OCI-M1 (cell line): ENCODE data around the gene MME.
"Not testable (repeated sequence)": the region's sequence is repeated elsewhere in the genome, so short reads cannot be mapped to it uniquely, and the experiment has no call there.

Source experiments
- DNase-seq: peaks from one replicate; lab custom pipeline; 2025; lab: John Stamatoyannopoulos, UW

Gene MME

DNA sequence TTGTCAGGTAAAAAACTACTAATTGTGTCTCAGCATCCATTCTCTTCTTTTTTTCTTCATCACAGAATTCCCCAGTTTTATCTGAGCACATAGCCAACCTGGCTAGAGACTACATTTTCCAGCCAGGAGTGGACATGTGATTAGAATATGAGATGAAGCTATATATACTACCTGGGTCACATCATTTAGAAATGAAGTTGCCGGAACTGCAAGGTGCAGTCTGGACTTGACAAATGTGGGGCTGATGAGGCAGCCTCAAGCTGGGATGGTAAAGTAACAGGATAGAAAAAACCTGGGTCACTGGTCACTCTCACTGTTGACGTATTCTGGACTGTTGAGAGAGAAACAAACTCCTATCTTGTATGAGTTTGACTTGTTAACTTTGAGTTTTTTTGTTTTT, 113.7 kb downstream of the MME start:
- no peak for DNase-seq

DNA sequence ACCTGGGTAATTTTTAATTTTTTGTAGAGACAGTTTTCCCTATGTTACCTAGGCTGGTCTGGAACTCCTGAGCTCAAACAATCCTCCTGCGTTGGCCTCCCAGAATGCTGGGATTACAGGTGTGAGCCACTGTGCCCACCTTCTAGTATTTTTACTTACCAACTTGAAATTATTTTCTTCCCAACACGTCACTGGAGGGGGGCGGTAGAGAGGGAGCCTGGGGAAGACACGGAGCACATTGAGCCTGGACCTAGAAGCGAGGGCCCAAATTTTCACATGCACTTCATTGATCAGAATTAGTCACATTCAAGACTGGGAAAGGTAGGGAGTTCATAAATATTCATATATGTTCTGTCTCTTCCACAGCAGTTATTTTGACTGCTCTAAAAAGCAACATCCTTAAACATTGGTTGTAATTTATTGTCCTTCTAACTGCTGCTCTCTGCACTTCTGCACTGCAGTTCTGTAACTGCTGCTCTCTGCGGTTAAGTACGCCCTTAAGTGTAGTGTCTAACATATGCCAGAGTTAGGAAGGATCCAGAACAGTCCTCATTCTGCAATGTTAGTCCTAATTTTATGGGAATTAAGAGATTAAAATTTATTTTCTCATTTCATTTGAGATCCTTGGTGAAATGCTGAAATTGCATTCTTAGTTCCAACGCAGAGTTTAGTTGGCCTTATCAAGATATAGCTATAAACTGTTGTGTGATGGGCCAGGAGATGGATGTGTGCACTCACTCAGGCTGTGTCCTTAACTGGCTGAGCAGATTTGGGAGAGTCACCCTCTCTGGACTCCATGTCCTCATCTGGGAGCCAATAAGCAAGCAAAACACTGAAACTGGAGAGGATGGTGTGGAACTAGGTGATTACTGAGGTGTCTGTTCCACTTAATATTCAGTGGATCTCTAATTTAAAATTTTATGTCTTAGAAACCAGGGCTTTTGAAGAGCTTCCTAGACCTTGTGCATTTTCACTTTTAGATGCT, 115.1 kb downstream of the MME start:
- no peak for DNase-seq

DNA sequence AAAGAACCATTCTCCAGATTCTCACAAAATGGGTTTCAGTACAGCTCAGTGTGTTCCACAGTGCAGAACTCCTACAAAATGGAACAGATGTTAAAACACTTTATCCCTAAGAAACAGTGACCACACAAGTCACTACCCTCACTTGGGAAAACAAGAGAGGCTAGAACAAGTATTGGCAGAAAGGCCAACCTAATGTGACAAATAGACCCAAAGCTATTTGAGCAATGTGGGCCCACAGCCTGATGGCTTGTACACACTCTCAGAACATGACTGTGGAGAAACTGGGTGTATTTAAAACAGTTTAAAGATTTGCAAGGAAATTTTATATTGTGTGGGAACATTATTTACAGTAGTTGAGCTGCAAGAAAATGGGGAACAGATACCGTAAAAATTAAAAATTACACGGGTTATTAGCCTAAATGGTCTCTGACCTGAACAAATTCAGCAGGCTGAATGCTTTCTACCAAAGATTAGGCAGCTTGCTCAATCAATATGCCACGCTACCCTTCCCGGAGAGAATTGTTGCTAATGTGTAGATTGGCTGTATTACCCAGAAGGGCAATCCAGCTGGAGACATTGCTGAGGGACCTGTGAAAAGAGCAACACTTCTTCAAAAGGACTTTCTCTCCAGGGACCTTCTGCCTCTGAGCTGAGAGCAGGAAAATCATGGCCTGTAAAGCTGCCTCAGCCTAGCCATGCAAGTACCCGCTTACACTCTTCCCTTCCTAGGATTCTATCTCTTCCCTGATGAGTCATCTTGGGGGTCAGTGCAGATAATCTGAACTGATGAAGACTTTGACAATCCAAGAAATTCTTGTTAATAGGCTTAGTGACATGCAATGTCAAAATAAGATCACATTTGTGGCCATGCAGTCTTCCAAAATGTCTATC, 116.3 kb downstream of the MME start:
- DNase-seq: no peak

DNA sequence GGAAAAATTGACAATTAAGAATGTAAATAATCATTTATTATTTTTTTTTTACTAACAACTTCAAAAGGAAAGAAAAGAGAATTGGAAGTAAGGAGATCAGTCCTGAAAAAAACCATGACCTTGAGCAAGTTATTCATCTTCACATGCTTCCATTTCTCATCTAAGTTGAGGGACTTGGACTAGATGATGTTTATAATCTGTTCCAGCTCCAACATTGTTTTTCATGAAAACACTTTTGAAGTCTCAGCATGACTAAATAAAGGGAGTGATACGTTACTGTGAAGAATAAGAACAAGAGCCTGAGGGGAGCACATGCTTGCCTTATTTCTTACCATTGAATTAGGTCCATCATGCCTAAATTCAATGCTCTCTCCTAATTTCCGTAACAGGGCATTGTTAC, 117.7 kb downstream of the MME start:
- DNase-seq: no peak

DNA sequence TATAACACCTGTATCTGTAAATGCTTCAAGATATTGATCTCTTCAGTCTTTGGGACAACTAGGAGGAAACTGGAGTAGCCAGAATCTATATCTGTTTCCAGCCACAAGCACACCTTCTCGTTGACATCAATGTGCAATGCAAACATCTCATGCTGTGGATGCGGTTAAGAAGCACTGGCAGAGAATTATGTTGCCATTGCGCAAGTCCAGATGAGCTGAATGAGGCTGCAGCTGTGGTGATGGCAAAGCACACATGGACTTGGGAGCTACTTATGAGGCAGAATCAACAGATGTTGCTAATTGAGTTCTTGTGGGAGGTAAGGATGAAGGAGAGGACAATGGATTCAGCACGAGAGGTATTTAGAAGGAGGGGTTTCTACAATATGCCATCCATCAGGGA, 122.5 kb downstream of the MME start:
- no peak for DNase-seq

DNA sequence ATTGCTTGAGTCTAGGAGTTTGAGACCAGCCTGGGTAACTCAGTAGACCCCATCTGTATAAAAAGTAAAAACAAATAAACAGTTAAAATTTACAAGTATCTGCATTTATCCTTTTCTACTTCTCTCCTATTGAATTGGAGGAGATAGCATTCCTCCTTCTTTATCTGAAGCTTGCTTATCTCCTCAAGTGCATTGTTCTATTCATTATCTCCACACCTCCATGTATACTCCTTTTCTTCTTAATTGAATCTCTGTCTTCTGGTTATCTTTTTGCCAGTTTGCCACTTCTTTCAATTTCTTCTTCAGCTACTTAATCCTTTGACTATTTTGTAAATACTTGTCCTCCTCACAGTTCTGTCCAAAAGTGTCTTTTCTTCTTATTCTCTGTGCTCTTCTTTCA, 124.7 kb downstream of the MME start:
- no peak for DNase-seq

DNA sequence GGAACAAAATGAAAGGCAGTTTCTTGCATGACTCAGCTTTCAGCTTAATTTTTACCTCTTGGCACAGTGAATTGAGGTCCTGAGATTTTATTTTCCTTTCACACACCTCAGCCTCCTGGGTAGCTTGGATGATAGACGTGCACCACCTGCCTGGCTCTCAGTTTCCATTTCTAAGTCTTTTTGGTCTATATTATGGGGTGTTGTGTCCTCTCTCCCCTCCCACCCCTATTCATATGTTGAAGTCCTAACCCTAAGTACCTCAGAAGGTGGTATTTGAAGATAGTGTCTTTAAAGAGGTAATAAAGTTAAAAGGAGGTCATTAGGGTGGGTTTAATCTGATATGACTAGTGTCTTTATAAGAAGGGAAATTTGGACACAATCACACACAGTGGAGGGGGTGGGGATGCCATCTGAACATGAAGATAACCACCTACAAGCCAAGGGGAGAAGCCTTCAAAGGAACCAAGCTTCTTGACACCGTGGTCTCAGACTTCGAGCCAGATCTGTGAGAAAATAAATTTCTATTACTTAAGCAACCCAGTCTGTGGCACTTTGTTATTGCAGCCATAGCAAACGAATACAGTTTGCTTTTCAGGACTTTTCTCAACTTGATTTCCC, 128.2 kb downstream of the MME start:
- no peak for DNase-seq

DNA sequence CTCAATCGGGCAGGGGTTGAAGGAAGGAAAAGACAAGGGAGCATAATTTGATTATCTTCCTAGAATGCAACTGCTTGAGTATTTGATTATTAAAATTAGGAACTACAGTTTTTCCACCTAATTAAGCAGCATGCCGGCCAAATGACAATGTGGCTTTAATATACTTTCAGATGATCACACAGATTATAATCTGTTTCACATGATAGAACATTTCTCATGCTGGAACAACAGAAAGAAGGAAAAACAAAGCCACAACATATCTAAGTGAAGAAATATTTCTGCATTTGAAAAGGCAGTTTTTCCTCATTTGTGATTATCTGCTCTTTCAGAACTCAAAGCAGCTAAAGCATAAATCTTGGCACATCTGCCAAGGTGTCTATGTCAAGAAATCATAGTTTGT, 130.6 kb downstream of the MME start:
- DNase-seq: no peak

DNA sequence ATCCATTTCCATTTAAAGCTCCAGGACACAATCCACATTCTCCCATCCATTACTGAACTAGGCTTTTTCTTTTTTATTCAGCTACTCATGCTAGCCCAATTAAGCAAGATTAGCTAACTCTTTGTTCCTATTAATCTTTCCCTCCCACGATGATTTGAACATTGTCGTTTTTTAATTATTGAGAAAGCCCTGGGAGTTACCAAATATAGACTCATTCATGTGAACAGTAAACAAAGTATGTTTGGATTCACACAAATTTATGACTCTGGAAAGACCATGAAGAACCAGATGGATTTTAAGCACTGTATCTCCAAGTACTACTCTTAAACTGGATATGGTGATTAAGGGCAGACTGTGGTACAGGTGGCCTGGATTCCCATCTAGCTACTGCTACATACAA, 131.1 kb downstream of the MME start:
- DNase-seq: no peak

DNA sequence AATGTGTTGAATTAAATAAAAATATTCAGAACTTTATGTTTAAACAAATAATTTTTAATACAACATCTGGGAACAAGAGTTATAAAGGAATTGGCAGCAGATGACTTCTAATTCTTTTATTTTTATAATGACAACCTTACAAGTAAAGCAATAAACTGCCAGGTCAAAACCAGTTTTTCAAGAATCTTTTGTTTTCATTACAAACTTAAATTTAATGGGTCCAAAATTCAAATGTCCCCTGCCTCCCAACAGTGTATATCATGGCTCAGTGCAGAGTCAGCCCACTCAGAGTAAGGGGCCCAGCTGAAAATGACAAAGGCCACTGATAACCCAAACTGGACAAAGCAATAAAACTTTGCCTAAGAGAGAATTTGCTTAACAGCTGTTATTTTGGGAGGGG, 131.8 kb downstream of the MME start:
- no peak for DNase-seq

DNA sequence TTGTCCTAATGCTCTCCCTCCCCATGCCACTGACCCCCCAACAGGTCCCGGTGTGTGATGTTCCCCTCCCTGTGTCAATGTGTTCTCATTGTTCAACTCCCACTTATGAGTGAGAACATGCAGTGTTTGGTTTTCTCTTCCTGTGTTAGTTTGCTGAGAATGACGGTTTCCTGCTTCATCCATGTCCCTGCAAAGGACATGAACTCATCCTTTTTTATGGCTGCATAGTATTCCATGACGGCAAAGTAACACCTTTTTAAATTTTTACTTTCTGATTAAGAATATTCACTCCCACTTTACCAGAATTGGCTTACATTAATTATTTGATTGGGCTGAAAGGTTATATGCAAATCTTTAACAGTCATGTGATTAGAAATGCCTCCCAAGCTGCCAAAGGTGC, 135.9 kb downstream of the MME start:
- DNase-seq: not testable (repeated sequence)

DNA sequence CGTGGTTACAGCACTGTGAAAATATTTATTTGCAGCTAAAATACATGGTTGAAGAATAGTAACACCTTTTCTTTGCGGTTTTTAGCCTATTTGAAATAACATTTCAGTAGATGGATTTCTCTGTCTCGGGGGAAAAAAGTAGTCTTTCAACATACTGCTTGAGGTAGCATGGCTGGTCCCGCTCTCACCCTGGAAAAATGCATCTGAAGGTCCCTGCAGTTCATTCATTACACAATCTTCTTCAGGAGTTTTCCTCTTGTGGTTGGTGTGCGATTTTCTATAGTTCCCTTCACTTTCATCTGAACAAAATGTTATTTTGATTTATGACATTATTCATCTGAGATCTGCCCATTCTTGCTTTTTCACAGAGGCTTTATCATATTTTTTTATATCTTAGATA, 137.5 kb downstream of the MME start:
- no peak for DNase-seq

DNA sequence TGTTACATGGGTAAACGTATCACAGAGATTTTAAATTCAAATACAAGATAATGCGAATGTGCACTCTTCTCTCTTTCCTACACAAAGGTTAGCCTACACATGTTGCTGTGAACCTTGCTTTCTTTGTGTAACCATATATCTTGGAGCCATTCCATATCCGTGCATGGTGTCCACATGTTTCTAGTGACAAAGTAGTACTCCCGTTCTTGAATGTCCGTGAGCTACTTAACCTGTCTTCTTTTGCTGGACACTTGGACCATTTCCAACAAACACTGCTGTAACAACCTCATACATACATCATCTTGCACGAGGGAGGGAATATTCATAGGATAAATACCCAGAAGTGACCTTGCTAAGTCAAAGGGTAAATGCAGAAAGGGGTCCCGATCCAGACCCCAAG, 138.3 kb downstream of the MME start:
- no peak for DNase-seq

DNA sequence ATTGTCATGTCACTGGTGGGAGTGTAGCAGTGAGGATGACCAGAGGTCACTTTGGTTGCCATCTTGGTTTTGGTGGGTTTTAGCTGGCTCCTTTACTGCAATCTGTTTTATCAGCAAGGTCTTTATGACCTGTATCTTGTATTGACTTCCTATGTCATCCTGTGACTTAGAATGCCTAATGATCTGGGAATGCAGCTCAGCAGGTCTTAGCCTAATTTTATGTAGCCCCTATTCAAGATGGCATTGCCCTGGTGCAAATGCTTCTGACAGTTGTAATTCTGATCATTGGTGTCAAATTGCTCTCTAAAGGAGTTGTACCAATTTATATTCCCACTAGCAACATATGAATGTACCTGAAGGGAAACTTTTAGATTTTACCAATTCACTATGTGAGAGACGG, 139.0 kb downstream of the MME start:
- no peak for DNase-seq

DNA sequence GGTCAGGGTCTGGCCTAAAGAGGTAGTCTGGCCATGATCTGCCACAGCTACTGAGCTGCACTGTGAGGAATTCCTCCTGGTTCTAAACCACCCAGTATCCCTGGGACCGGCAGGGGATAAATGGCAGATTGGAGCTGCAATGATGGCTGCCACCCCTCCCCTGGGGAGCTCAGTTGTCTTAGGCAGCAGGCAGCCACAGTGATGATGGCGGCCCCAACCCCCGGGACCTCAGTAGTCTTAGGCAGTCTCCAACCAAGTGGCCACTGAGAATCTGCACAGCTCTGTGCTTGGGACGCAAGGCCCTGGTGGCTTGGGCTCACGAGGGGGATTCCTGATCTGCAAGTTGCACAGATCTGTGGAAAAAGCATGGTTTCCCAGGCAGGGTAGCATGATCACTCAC, 145.3 kb downstream of the MME start:
- no peak for DNase-seq

DNA sequence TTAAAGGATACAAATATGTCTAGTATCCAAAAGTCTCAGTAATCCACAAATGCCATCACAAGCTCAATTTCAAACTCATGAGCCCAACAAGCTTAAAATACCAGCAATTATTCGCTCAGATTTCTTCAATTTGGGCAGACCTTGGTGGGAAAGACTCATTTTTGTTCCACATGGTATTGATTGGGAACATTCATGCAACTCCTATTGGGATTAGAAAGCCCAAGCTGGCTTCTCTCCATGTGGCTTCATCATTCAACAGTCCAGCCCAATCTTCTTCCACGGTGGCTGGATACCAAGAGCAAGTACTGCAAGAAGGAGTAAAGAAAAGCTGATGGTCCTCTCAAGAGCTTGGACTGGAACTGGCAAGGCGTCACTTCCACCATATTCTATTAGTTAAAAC, 147.0 kb downstream of the MME start:
- DNase-seq: no peak

DNA sequence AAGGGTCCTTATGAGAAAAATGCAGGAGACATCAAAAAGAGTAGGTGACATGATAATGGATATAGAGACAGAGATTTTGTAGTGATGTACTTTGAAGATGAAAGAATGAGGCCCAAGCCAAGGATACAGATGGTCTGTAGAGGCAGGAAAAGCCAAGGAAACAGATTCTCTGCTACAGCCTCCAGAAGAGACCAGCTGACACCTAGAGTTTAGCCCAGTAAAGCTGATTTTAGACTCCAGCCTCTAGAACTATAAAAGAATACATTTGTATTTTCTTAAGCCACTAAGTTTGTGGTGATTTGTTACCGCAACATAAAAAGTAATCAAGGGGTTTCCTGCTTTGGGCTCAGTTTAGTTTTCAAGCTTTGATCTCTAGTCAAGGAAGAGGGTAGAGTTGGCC, 148.6 kb downstream of the MME start:
- DNase-seq: no peak

DNA sequence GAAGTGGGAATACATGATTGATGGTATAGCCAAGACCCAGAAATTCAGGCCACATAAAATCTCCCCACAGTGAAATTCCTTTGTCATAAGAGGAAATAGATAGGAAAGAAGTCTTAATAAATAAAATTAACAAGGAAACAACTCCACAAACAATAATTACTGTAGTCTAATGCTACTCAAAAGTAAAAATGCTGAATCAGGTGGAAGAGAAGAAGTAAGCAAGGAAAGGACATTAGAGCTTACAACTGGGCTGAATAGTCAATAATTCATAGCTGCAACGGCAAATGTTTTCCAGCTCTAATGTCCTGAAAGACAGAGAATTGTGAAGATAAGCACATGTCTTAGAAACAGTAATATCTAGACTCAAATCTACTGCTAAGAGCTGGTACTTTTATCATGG, 149.0 kb downstream of the MME start:
- no peak for DNase-seq

DNA sequence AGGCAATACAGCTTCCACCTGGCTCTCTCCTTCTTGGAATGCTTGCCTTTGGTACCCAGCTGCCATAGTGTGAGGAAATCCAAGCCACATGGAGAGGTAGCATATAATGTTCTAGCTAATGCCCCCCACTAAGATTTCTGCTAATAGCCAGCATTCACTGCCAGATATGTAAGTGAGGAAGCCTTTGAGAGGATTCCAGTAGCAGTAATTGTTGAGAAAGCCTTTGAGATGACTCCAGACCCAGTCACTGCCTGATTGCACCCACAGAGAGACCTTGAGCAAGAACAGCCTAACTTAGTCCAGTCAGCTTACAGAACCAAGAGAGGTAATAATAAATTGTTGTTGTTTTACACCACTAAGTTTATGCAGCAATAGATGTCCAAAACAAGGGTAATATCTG, 150.3 kb downstream of the MME start:
- no peak for DNase-seq

DNA sequence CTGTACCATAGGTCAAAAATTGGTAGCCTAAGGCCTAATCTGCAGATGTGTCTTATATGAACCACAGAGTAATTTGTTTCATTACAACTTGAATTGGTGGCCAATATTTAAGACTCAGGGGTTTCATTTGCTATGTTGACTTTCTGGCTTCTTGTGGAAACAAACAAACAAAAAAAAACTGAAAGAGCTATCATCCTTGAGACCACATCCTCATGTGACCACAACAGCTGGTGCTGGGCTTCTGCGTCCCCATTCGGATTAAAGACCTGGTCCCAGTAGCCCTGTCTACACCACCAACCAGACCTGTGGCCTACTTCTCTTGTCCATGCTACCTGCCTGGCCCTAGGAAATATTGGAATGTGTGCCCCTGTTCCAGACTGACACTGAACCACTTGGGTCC, 151.7 kb downstream of the MME start:
- DNase-seq: no peak

DNA sequence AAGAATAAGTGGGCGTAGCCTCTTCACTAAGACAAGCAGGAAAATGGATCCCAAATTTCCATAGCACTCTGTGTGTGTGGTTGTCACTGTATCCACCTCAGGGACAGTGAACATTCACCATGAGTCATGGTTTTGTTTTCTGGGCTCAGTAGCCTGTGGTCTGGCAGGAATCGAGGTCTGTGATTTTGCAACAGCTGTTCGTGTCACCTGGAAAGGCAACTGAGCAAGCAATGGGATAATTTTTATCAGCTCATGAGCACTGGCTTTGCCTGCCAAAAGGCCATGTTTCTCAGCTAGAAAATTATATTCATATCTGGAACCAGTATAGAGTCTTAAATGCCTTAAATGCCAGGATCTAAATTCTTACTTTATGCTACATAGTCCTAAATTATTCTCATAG, 152.5 kb downstream of the MME start:
- peak; percentile 7 for DNase-seq

DNA sequence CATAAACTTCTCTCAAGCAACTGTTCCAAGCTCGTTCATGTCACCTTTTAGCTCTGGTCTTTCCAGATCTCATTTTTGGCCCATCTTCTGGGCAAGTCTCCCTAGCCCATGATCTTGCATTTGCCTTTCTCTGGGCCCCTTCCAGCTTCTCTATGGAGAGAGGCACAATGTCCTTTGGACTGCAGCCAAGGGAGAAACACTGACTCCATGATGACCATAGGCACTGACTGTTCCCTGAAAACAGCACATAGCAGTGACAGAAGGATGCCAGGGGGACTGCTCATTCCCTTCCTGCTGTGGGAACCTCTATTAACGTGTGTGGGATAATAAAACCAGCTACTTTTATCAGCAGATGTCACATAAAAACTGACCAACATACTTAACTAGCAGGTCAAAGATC, 153.1 kb downstream of the MME start:
- DNase-seq: no peak
